ENCODE measurements around the gene CFAP99. TPM values are rescaled to one million over a fixed set of nuclear protein-coding genes. Genes with fewer than 3 reads are reported as not detected.

CFAP99 gene
- total and polyA plus RNA-seq, 4 experiments from 2014 or later, result 0.12 to 0.19 TPM; not detected in 2

DNA sequence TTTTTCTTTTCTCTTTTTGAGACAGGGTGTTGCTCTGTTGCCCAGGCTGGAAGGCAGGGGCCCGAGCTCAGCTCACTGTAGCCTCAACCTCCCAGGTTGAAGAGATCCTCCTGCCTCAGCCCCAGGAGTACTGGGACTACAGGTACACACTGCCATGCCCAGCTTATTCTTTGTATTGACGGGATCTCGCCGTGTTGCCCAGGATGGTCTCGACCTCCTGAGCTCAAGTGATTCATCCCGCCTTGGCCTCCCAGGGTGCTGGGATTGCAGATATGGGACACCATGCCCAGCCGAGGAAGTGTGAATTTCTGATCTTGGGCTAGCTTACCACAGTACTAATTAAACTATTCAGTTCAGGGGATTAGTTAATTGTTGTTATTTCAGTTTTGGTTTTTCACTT, 89.1 kb downstream of the CFAP99 start:
- no peaks in the 10 kb centered on the region for H3K27me3 Mint-ChIP-seq
- Histone ChIP-seq H3K27me3 (ENCODE audit: insufficient read depth, low read length) (no peaks in the 10 kb centered on the region), H3K27ac (ENCODE audit: low read depth, low read length) (no peak overlapping the region), H3K9me3 (ENCODE audit: control insufficient read depth in 1 of 2, low read length in 2 of 2) (no peaks in the 10 kb centered on the region), H3K36me3 (ENCODE audit: insufficient read depth, low read length) (peaks cover 50% of the 10 kb centered on the region), H3K4me3 (ENCODE audit: low read length in 2 of 2) (no peak overlapping the region), H3K4me1 (ENCODE audit: insufficient read depth, low read length) (peaks cover 5% of the 10 kb centered on the region)
- peak overlapping the region in 4 of 7 donors; percentile 32 to 60 (median 36) for H3K27ac Mint-ChIP-seq
- peaks cover 26 to 66% of the 10 kb centered on the region in 2 donors for H3K36me3 Mint-ChIP-seq
- ChIA-PET CTCF (ENCODE audit: partially characterized antibody) (interaction anchor here (1.3 kb wide), 1 partner anchor 23 kb away, joined by 5 read pairs; no protein-coding TSS in a partner anchor), POLR2A (ENCODE audit: partially characterized antibody) (no interaction called here)
- intact Hi-C loops (cut with micrococcal nuclease), result no loop called here
- H3K9me3 Mint-ChIP-seq, result peaks cover 0 to 2% (median 0%) of the 10 kb centered on the region in 8 donors
- DNase-seq, result no peak
- H3K4me3 Mint-ChIP-seq, result no peak overlapping the region
- peaks cover 11 to 48% (median 26%) of the 10 kb centered on the region in 4 donors for H3K4me1 Mint-ChIP-seq

DNA sequence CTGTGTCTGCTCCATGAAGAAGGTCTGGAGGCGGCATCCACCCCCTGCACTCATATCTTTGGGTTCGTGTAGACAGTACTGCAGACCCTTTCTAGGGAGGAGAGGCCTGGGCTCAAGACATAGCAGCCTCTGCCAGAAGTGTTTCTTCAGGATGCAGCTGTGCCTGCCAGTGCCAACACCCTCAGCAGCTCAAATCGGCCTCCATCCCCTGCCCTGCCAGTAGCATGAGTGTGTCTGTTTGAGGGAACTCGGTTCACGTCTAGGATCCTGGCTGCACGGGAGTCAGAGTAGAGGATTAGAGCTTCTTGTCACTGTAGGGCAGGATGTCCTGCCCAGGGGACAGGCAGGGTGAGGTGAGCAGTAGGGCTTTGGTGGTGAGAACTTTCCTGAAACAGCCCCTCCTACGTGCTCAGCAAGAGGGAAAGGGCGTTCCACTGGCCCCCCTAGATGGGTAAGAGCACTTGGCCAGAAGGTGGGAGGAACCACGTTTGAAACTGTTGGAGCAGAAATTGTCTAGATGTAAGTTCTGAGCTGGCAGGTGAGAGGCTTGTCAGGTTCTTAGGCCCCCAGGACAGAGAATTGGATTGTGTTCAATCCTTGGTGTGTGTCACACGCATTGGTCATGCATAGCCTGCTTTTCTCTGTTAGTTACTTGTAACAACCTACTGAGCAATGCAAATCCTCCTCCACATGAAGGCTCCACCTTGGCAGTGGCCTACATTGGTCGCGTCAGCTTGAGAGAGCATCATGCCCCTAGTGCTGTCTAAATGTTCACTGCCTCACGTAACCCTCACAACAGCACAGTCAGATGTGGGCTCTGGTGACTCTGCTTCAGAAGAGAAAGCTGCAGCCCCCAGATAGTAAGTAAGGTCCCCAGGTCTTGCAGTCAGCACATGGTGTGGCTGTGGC, 91.8 kb downstream of the CFAP99 start:
- Mint-ChIP-seq H3K4me1 (peaks cover 5 to 41% (median 22%) of the 10 kb centered on the region in 4 donors), H3K4me3 (no peak overlapping the region), H3K36me3 (peaks cover 43 to 74% of the 10 kb centered on the region in 2 donors), H3K27me3 (no peaks in the 10 kb centered on the region), H3K9me3 (peaks cover 0 to 4% (median 0%) of the 10 kb centered on the region in 8 donors), H3K27ac (peak overlapping the region in 4 of 7 donors; percentile 55 to 88 (median 68))
- Histone ChIP-seq H3K4me3 (ENCODE audit: low read length in 2 of 2) (no peak overlapping the region), H3K27ac (ENCODE audit: low read depth, low read length) (no peak overlapping the region), H3K27me3 (ENCODE audit: insufficient read depth, low read length) (no peaks in the 10 kb centered on the region), H3K9me3 (ENCODE audit: control insufficient read depth in 1 of 2, low read length in 2 of 2) (no peaks in the 10 kb centered on the region), H3K36me3 (ENCODE audit: insufficient read depth, low read length) (peaks cover 65% of the 10 kb centered on the region), H3K4me1 (ENCODE audit: insufficient read depth, low read length) (peaks cover 5% of the 10 kb centered on the region)
- CTCF ChIA-PET (ENCODE audit: partially characterized antibody), result no interaction called here
- POLR2A ChIA-PET (ENCODE audit: partially characterized antibody), result no interaction called here
- intact Hi-C loops (cut with micrococcal nuclease), result no loop called here
- no peak for DNase-seq

GRCh38 chr4:2511645-2512131, 92.9 kb downstream of the CFAP99 start:
- ChIA-PET POLR2A (ENCODE audit: partially characterized antibody) (interaction anchor here (1.1 kb wide), 1 partner anchor 43 kb away, joined by 4 read pairs; the partner anchor contains the start of gene RNF4), CTCF (ENCODE audit: partially characterized antibody) (no interaction called here)
- H3K27me3 ChIP-seq (ENCODE audit: insufficient read depth, low read length), result no peaks in the 10 kb centered on the region
- peaks cover 64% of the 10 kb centered on the region for H3K36me3 ChIP-seq (ENCODE audit: insufficient read depth, low read length)
- H3K27ac ChIP-seq (ENCODE audit: low read depth, low read length), result no peak overlapping the region
- no peaks in the 10 kb centered on the region for H3K9me3 ChIP-seq (ENCODE audit: control insufficient read depth in 1 of 2, low read length in 2 of 2)
- DNase-seq, result peak in 1 of 5 donors; percentile 9
- intact Hi-C loops (cut with micrococcal nuclease), result no loop called here
- peak overlapping the region in 5 of 7 donors; percentile 11 to 77 (median 70) for H3K27ac Mint-ChIP-seq
- peaks cover 0 to 4% (median 0%) of the 10 kb centered on the region in 8 donors for H3K9me3 Mint-ChIP-seq
- peaks cover 43 to 74% of the 10 kb centered on the region in 2 donors for H3K36me3 Mint-ChIP-seq
- H3K27me3 Mint-ChIP-seq, result no peaks in the 10 kb centered on the region
- H3K4me1 ChIP-seq (ENCODE audit: insufficient read depth, low read length), result peaks cover 5% of the 10 kb centered on the region
- H3K4me1 Mint-ChIP-seq, result peaks cover 5 to 34% (median 20%) of the 10 kb centered on the region in 4 donors
- H3K4me3 Mint-ChIP-seq, result peak overlapping the region in 1 of 8 donors; percentile 55
- H3K4me3 ChIP-seq (ENCODE audit: low read length in 2 of 2), result no peak overlapping the region

Other genes with a start within 250 kb of the CFAP99 start
- gene HAUS3, start 176.8 kb upstream of the CFAP99 start, total RNA-seq, result 10 to 100 TPM; 35.9 to 39.2 TPM
- 10 to 100 TPM; 24.8 to 43.9 TPM for gene HAUS3, start 176.8 kb upstream of the CFAP99 start, polyA plus RNA-seq
- 1 to 10 TPM; 3.8 to 4.4 TPM for gene POLN, start 176.8 kb upstream of the CFAP99 start, total RNA-seq
- 1 to 10 TPM in 1 of 2 donors, under 1 TPM in 1; 0.24 to 1.8 TPM for gene POLN, start 176.8 kb upstream of the CFAP99 start, polyA plus RNA-seq
- 10 to 100 TPM; 66.5 to 67.5 TPM for gene MXD4, start 156.8 kb upstream of the CFAP99 start, total RNA-seq
- 10 to 100 TPM; 31.9 to 48.9 TPM for gene MXD4, start 156.8 kb upstream of the CFAP99 start, polyA plus RNA-seq
- 10 to 100 TPM; 31.4 to 31.8 TPM for gene ZFYVE28, start 310 bp upstream of the CFAP99 start, total RNA-seq
- gene ZFYVE28, start 310 bp upstream of the CFAP99 start, polyA plus RNA-seq, result 10 to 100 TPM; 13.1 to 16.2 TPM
- gene RNF4, start 50.2 kb downstream of the CFAP99 start, total RNA-seq, result 100 to 1,000 TPM in 1 of 2 experiments, 10 to 100 TPM in 1; 94.0 to 104 TPM
- gene RNF4, start 50.2 kb downstream of the CFAP99 start, polyA plus RNA-seq, result 100 to 1,000 TPM in 1 of 2 donors, 10 to 100 TPM in 1; 68.0 to 105 TPM
- 10 to 100 TPM; 47.8 TPM for gene FAM193A, start 117.7 kb downstream of the CFAP99 start, total RNA-seq
- gene FAM193A, start 117.7 kb downstream of the CFAP99 start, polyA plus RNA-seq, result 1 to 10 TPM in 1 of 2 donors, under 1 TPM in 1; 0.16 to 4.4 TPM

All from CD4-positive, alpha-beta memory T cell (primary cell).